Ecto neural progenitor cell (in vitro differentiated cells): ENCODE data around the gene MYO16.
"Not testable (repeated sequence)": the region's sequence is repeated elsewhere in the genome, so short reads cannot be mapped to it uniquely, and the experiment has no call there.

ENCODE experiments used
- DNase-seq: peaks from one replicate; pipeline ENCODE4 v3.0.0-alpha.2; 2018; ENCODE audit warnings: low spot score

MYO16 gene

DNA sequence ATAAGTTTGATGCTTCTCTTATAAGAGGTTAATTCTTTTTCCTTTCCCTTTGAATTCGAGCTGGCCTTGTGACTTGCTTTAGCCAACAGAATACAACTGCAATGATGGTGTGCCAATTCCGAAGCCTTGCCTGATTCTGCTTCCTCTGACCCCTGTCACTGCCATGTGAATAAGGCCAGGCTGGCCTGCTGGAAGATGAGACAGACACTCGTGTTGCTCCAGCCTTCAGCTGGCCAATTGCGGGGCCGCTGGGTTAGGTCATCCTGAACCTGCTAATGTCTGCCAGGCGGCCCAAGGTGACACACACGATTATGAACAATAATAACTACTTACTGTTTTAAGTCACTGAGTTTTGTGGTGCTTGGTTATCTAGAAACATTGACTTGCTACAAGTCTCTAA, 352.0 kb downstream of the MYO16 start:
- DNase-seq, result no peak

DNA sequence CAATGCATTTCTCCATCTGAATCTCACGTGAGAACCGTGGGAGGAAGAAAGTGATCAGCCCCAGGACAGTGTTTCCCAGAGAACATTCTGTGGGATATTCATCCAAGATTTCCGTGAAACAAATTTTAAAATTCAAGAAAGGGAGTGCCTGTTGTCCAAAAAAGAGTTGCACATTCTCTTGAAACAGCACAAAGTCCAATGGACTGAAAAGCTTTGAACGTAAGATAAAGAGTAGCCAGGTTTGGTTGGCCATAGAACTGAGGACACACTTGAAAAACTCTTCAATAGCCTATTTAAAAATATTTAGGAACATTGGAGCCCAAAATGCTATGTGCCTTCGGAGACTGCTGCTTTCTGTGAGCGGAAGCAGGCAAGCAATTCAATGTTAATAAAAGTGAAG, 353.9 kb downstream of the MYO16 start:
- DNase-seq, result no peak

DNA sequence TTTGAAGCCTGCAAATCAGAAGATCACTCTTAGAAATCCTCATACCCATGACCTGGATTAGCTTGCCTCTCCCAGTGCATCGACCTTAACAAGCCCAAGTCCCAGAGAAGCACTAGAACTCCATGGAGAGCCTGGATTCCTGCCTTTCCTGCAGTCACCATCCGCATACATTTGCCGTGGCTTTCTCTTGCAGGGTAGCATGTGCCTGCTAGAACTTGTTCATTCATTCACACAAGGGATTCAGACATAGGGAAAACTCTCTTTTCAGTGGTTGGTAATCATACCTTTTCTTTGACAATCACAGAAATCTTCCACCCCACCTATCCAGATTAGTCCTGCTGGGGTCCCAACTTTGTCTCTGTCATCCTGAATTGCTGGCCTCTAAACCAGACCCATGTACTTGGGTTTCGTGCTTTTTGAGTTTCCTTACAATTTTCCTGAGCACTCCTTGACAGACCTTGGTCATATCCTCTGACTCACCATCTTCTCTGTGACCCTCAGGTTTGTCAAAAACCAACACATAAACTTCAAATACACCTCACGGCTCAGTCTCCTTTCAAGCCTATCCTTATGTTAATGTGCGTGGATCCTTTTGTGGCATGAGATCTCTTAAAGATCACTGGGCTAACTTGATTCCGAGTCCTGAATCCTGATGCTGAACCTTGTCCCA, 355.0 kb downstream of the MYO16 start:
- DNase-seq, result no peak

DNA sequence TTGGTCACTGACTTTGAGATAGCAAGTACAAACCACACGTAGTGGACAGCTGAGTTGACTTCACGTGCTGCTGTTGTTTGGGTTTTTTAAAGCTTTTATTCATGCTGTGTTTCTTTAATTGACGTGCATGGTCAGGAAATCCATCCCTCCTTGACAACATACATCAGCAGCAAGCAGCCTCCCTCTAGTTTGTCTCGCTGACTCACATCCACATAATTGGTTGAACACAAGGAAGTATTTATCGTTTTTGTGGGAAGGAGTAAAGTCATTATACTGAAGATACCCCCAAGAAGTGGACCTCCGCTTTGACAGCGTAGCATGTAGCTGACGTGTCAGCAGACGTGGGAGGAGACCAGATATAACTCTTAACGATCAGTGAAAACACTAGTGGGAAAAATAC, 355.8 kb downstream of the MYO16 start:
- DNase-seq, result no peak

DNA sequence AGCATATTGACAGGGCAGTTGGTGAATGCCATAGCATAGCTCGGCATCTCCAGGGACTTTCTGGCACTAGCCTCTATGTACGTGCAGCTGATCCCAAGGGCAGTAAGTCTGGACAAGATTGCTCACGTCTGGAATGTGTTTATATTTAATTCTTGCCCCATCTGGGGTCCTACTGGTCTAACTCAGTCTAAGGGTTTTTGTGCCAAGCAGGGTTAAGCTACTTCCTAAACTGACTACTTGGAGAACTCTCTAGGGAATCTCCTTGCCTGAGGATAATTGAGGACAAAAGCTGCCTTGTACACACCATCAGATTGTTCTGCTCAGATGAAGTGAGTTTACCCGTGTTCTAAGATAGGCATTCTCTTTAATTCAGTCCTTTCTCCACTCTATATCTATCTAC, 358.1 kb downstream of the MYO16 start:
- no peak for DNase-seq

DNA sequence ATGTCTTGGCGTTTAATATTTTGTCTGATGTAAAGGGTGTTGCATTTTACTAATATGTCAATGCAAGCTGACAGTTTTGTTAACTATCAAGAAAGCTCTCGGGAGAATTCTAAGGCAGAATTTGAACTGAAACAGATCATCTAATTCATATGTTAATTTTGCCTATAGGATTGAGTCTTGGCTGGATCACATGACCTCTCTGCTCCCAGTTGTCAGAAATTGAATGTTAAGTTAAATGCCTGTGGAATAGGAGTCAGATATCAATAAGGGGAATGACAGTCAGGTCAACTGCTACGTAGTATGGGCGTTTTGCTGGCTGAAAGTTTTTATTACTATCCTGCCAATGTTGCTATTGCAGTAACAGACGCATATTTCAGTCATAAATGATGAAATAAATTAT, 358.5 kb downstream of the MYO16 start:
- DNase-seq, result no peak

DNA sequence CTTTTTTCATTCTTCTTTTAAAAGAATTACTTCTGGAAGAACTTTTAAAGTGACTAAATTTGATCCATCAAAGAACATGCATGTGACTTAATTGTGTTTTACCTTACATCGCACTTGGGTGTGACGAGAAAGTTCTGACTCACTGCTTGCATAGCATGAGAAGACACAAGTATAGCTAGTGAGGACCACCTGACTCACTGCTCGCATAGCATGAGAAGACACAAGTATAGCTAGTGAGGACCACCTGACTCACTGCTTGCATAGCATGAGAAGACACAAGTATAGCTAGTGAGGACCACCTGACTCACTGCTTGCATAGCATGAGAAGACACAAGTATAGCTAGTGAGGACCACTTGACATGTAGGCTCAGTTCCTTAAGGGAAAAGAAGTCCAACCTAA, 362.0 kb downstream of the MYO16 start:
- DNase-seq, result not testable (repeated sequence)

DNA sequence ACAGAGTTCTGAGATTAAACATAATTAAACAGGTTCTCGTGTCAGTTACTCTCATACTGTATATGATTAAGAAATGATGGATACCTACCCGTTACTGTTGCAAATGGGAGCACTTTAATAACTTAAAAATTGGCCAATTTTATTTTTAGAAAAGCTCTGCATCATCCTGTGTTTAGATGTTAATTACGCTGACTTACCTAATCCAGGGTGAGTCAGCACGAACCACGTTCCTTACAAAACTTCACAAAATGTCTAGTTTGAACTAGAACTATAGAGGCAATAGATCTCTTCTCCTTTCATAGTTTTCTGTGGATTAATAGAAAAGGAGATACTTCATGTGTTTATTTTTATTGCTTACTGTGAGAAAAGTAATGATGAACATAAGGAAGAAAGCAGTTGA, 363.9 kb downstream of the MYO16 start:
- DNase-seq, result no peak

DNA sequence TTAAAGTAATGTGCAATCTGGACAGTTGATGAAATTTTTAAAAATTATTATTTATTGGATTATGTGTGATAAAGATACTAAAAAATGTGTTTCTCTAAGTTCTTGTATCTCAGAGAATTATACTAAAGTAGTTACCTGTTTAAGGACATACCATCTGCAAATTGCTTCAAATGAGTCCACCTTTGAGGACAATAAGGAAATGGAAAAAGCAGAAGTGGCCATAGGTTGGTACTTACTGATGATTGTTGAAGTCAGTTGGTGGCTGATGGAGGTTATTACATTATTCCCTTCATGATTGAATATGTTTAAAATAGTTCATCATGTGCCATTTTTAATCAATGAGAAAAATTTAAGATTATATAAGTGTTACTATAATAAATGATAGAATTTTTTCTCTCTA, 367.0 kb downstream of the MYO16 start:
- DNase-seq, result no peak

DNA sequence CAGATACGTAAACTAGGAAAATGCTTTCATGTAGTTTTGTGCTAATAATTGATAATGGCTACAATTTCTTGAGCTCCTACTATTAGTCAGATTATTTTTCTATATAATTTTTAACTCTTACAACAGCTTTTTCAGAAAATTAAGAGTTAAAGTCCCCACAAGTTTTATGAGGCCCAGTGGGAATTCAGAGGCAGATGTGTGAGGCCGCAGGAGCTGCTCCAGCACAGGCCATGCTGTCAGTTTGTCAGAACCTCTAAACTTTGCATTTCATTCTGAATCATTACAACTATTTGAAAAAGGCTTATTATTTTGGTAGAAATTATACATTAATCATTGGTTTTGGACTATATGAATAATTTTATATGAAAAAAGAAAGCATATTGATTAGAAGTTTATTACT, 370.8 kb downstream of the MYO16 start:
- DNase-seq, result no peak

DNA sequence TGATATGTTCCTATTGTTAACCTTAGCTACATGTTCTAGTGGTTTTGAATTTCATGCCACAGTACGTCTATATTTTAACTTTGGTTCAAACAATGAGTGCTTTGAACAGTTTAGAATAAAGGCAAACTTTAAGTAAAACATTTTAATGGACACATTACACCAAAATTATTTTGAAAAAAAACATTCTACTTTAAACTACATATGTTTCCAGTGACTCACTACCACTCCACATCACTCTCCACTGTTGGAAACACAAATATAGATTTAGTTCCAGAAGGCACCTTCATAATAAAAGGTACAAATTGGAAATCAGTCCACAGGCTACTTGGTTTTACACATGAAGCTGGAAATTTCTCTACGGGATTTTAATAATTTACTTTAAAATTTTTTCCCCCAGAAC, 373.5 kb downstream of the MYO16 start:
- DNase-seq, result no peak

DNA sequence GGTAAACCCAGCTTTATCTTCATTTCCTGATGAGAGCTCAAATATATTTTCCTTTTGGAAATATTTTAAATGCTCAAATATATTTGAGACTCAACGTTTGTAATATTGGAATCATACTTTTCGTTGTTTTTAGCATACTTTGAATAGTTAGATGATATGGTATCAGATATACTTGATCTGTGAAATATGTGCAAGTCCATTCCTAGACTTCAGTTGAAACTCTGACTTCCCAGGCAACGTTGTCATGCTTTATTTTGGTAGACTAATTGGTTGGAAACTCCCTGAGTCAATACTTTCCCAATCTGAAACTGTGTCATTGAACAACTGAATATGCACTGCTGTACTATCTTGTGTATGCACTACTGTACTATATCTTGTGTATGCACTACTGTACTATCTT, 378.5 kb downstream of the MYO16 start:
- DNase-seq, result no peak

DNA sequence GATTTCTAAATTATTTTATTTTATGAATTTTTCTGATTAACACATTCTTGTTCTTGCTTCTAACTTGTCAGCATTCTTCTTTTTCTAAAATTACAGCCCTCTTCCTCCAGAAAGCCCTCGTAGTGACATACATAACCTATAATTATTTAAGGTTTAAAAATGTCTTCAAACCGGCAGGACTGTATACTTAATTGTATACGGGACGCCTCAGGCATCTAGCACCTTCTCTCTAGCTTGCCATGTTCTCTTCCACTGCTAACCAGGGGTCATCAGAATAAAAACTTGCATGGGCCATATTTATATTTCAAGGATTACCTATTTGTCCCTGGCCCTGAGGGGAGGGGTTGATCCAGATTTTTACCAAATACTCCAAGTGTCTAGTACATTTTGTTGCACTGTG, 380.3 kb downstream of the MYO16 start:
- no peak for DNase-seq

DNA sequence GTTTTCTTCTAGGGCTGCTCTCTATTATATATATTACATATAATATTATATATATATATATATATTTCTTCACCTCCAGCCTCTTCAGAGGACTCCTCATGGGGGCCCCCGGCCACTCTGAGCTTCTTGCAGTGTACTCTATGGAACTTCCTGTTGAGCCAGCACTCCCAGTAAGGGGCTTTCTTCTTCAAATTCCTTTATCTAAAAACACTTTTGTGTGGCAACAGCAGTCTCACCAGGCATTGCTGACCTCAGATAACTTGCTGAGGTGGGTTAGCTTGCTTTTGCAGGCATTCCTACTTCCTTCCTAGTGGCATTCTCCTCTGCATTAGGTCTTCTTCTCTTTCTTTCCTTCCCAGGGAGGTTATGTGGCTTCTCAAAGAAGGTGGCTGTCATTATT, 381.5 kb downstream of the MYO16 start:
- no peak for DNase-seq

DNA sequence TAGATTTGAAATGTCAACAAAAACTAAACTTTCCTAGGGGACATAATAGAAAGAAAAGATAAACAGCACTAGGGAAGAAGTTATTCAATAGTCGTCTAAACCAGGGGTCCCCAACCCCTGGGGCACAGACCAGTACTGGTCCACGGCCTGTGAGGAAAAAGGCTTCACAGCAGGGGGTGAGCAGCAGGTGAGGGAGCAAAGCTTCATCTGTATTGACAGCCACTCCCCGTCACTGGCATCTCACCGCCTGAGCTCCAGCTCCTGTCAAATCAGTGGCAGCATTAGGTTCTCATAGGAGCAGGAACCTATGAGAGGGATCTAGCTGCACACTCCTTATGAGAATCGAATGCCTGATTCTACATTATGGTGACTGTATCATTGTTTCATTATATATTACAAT, 382.7 kb downstream of the MYO16 start:
- no peak for DNase-seq

DNA sequence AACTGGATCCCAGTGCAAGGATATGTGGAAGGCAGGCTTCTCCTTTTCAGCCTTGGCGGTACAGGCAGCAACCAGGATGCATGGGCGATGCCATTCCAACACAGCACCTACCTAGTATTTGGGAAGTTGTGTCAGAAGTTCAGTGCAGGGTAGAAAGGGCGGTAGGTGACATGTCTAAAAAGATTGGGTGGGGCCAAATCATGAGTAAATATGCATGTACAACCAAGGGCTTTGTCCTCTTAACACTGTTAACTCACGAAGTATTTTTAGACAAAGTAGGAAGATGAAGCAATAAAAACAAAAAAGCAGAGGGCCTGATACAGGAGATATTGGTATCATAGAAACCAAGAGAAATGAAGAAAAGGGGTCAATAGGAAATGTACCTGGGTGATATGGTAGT, 392.1 kb downstream of the MYO16 start:
- no peak for DNase-seq

DNA sequence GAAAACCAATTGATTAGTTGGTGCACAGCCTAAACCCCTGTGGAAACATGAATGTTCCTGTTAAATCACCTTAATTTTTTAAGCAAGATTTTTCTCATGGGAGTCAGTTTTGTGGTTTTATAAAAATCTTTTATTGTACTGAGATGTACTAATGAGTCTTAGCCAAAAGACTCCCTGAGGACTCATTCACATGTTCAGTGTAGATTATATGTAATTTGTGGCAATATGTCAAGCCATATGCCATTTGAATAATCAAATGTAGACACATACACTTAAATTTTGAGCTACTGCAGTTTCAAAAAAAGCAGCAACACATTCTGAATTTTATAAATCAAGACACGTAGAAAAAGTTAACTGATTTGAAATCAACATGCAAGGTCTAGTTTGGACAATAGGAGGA, 395.2 kb downstream of the MYO16 start:
- no peak for DNase-seq

DNA sequence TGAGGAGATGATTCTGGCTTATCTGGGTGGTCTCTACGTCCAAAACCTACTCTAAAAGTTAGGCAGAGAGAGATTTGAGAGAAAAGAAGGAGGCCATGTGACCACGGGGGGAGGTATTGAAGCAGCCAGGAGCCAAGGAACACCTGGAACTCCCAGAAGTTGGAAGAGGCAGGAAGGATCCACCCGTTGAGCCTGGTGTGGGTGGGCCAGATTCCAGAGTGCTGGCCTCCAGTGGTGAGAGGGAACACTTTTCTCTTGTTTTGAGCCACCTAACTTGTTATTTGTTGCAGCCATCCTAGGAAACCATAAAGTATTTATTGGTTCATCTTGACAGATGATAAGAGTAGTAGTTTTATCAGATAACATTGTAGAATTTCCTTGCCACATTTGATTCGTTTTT, 396.9 kb downstream of the MYO16 start:
- no peak for DNase-seq

DNA sequence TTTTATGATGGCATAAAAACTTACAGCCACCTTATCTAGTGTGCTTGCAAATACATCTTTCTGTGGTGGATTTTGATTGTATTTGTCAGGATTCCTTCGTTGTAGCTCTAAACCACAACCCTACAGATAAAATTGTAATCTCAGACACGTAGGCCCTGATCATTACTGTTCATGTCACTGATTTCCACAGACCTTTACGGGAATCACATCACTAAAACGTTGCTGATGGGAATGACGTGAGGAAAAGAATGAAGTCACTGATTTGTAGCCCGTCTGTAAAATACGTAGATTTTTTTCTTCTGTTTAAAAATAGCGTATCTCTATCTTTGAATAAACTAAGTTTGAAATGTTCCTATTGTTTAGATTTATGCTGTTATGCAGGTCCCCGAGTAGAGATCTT, 399.2 kb downstream of the MYO16 start:
- DNase-seq, result no peak

DNA sequence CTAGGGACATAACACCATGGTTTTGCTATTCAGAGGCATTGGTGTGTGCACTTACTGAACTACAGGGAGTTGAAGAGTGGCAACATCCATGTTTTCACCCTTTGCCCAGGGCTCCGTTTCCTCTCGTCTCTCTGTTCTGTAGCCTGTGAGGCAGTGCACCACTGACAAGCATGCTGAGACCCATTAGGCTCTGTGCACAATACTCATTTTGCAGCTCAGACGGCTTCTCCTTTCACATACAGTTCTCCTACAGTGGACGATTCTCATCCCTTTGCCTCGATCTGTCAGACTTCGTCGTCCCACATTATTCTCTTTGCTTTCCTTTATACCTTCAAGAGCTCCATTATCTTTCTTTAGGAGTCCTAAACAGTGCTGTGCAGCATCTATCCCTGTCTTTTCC, 403.7 kb downstream of the MYO16 start:
- DNase-seq, result no peak

DNA sequence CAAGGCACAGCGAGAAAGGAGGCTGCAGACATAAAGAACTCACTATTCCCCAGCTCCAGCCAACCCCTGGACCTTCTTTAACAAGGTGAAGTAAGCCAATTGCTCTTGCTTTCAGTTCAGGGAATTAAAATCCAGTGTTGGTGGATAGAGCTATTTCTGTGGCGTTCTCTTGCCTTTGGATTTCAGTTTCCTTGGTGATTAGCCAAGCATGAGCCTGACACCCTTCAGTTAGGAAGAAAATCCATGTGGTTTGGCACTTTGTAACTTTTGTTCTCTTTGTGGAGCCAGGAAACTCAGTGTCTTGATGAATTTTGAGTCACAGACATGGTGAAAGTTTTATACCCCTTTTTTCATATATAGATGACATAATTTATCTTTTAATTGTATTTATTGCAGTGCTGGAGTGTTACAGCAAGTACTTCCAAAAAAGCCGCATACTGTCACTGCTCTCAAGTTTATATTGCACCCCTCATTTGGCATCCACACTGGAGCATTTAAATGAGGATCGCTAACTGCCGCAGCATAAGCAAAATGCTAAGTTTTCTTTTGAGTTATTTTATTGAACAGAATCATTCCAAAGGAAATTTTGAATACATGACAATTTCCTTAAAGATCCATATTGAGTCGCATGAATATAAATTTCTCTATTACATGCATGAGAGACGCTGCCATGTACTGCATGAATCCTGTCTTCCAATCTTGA, 406.8 kb downstream of the MYO16 start:
- no peak for DNase-seq

DNA sequence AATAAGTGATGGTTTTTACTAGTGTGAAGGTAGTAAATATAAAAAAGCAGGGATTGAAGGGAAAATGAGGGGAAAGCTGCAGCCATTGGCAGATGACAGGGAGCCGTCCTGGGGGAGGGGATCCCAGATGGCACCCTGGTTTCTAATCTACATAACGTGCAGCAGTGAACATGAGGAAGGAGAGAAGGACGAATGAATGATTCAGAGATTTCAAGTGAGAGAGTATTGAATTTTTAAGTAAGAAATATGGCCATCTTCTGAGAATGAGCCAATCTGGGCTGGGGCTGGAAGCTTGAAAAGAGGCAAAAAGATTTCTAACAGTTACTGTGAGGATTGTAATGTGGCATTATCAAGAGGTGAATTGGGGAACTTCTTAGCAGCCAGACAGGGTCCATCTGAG, 414.2 kb downstream of the MYO16 start:
- DNase-seq, result no peak

DNA sequence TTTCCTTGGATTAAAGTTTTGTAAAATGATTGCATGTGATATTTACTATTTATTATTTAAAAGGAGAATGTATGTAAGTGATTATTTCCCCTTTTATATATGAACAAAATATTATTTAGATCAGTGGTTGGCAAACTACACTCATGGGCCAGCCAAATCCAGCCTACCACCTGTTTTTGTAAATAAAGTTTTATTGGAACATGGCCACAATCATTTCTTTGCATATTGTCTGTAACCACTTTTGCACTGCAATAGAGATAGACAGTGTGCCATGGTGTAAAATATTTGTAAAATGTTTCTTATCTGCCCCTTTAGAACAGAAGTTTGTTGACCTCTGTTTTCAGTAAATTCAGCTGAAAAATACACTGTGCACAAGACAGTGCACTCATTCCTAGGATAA, 426.4 kb downstream of the MYO16 start:
- no peak for DNase-seq

DNA sequence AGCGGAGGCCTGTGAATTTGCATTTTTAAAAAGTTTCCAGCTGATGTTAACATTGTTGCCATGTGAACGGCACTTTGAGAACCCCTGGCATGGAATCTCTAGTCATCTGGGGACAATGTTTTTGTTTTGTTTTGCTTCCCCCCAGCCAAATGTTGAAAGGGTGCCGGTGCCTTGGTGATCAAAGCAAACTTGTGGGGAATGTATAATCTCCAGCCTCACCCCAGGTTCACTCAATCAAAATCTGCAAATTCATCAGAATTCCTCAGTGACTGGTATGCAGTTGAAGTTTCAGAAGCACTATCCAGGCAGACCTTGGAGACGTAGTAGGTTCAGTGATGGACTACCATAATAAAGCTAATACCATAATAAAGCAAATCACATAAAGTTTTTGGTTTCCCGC, 428.7 kb downstream of the MYO16 start:
- no peak for DNase-seq
